Measurements from ENCODE around the gene BRD3. TPM values are rescaled to one million over a fixed set of nuclear protein-coding genes. Genes with fewer than 3 reads are reported as not detected.

BRD3 gene
- polyA plus RNA-seq, 1 donor (not counting 4 experiments of a cell fraction or from before 2014, with no cell fraction given), result 3.3 TPM

- no peak for DNase-seq (ENCODE audit: low read depth, low spot score)
- Histone ChIP-seq H3K9me1 (ENCODE audit: control insufficient read depth, extremely low read depth, insufficient read depth, low read length) (peaks cover 3% of the 10 kb centered on the region), H3K4me3 (ENCODE audit: control insufficient read depth in 2 of 3, extremely low read depth in 1 of 3, insufficient read depth in 2 of 3, low read depth in 1 of 3, low read length in 3 of 3) (no peak overlapping the region), H3K4me1 (ENCODE audit: control insufficient read depth, extremely low read depth, insufficient read depth, low read length) (peaks cover 12% of the 10 kb centered on the region), H3K9ac (ENCODE audit: control insufficient read depth, extremely low read depth, insufficient read depth, low read length) (no peak overlapping the region), H3K79me2 (ENCODE audit: control insufficient read depth, insufficient read depth, low read length) (peaks cover 93% of the 10 kb centered on the region), H4K20me1 (ENCODE audit: control insufficient read depth, extremely low read depth, insufficient read depth, low read length) (peaks cover 41% of the 10 kb centered on the region), H3K4me2 (ENCODE audit: control insufficient read depth, extremely low read depth, insufficient read depth, low read depth, low read length) (no peak overlapping the region), H3K36me3 (ENCODE audit: control insufficient read depth in 2 of 2, extremely low read depth in 1 of 2, insufficient read depth in 2 of 2, low read length in 2 of 2) (peaks cover 3 to 6% of the 10 kb centered on the region in 2 experiments), H2AFZ (ENCODE audit: control insufficient read depth, low read length) (no peak overlapping the region), H3K27ac (ENCODE audit: control insufficient read depth, insufficient read depth, low read length) (no peak overlapping the region), H3K27me3 (ENCODE audit: control insufficient read depth, extremely low read depth, insufficient read depth, low read length) (no peaks in the 10 kb centered on the region), H3K9me3 (ENCODE audit: control insufficient read depth, low read depth, low read length) (no peaks in the 10 kb centered on the region)
- FAIRE-seq, result no peak
- dilution Hi-C loops (cut with MboI; ENCODE audit: extremely low pct_ligation_motif_present, low sequenced_read_pairs), result no loop called here
- TF ChIP-seq EZH2 (IDR thresholded peaks at IDR 0.05; ENCODE audit: low read length), result no peak
- TF ChIP-seq CTCF (optimal IDR thresholded peaks at IDR 0.05 in 1 of 3, IDR thresholded peaks at IDR 0.05 in 1 of 3, conservative IDR thresholded peaks at IDR 0.05 in 1 of 3; ENCODE audit: extremely low read depth in 1 of 3, insufficient read depth in 2 of 3, low read length in 3 of 3), result no peak
Observed at GRCh38 chr9:133986774-133987445, 80.9 kb downstream of the BRD3 start.

GRCh38 chr9:133986061-133986460, 81.8 kb downstream of the BRD3 start:
- TF ChIP-seq CTCF (optimal IDR thresholded peaks at IDR 0.05 in 1 of 3, IDR thresholded peaks at IDR 0.05 in 1 of 3, conservative IDR thresholded peaks at IDR 0.05 in 1 of 3; ENCODE audit: extremely low read depth in 1 of 3, insufficient read depth in 2 of 3, low read length in 3 of 3), result no peak
- TF ChIP-seq EZH2 (IDR thresholded peaks at IDR 0.05; ENCODE audit: low read length), result no peak
- Histone ChIP-seq H3K27me3 (ENCODE audit: control insufficient read depth, extremely low read depth, insufficient read depth, low read length) (no peaks in the 10 kb centered on the region), H3K79me2 (ENCODE audit: control insufficient read depth, insufficient read depth, low read length) (peaks cover 93% of the 10 kb centered on the region), H3K9ac (ENCODE audit: control insufficient read depth, extremely low read depth, insufficient read depth, low read length) (no peak overlapping the region), H3K36me3 (ENCODE audit: control insufficient read depth in 2 of 2, extremely low read depth in 1 of 2, insufficient read depth in 2 of 2, low read length in 2 of 2) (peaks cover 3 to 6% of the 10 kb centered on the region in 2 experiments), H3K27ac (ENCODE audit: control insufficient read depth, insufficient read depth, low read length) (no peak overlapping the region), H3K4me2 (ENCODE audit: control insufficient read depth, extremely low read depth, insufficient read depth, low read depth, low read length) (no peak overlapping the region), H3K9me3 (ENCODE audit: control insufficient read depth, low read depth, low read length) (no peaks in the 10 kb centered on the region), H3K4me3 (ENCODE audit: control insufficient read depth in 2 of 3, extremely low read depth in 1 of 3, insufficient read depth in 2 of 3, low read depth in 1 of 3, low read length in 3 of 3) (no peak overlapping the region), H3K9me1 (ENCODE audit: control insufficient read depth, extremely low read depth, insufficient read depth, low read length) (peaks cover 3% of the 10 kb centered on the region), H2AFZ (ENCODE audit: control insufficient read depth, low read length) (no peak overlapping the region), H4K20me1 (ENCODE audit: control insufficient read depth, extremely low read depth, insufficient read depth, low read length) (peaks cover 46% of the 10 kb centered on the region), H3K4me1 (ENCODE audit: control insufficient read depth, extremely low read depth, insufficient read depth, low read length) (peaks cover 12% of the 10 kb centered on the region)
- dilution Hi-C loops (cut with MboI; ENCODE audit: extremely low pct_ligation_motif_present, low sequenced_read_pairs), result no loop called here
- FAIRE-seq, result no peak
- no peak for DNase-seq (ENCODE audit: low read depth, low spot score)
